ENCODE data around the gene TEX14. TPM values are rescaled to one million over a fixed set of nuclear protein-coding genes. Genes with fewer than 3 reads are reported as not detected.

Gene TEX14
- total RNA-seq, 1 donor from 2014 or later, result not detected

DNA sequence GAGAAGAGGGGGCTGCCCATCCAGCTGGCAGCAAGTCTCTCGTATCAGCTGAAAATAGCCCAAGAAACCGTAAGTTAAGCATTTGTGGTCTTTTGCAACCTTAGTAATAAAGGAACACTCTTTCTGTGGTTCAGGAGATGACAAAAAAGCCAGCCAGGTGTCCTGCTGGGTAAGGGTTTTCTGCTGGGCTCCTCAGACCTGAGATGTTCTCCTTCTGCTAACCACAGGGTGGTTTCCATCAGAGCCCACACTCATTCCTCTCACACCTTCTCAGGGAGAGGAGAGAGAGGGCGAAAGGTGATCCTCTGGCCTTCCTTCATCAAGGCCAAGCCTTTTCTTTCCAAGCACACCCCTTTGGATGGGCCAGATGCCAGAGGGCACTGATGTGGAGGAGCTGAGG, 70.7 kb downstream of the TEX14 start:
- H3K36me3 ChIP-seq (ENCODE audit: control insufficient read depth, insufficient read depth, low read length), result no peaks in the 10 kb centered on the region
- DNase-seq (ENCODE audit: low read depth), result no peak
- H3K4me3 ChIP-seq (ENCODE audit: low read depth, low read length), result no peak overlapping the region
- no peak for FAIRE-seq
- H3K27me3 ChIP-seq (ENCODE audit: control insufficient read depth, insufficient read depth, low read length), result no peaks in the 10 kb centered on the region
- TF ChIP-seq, protein P1, sequence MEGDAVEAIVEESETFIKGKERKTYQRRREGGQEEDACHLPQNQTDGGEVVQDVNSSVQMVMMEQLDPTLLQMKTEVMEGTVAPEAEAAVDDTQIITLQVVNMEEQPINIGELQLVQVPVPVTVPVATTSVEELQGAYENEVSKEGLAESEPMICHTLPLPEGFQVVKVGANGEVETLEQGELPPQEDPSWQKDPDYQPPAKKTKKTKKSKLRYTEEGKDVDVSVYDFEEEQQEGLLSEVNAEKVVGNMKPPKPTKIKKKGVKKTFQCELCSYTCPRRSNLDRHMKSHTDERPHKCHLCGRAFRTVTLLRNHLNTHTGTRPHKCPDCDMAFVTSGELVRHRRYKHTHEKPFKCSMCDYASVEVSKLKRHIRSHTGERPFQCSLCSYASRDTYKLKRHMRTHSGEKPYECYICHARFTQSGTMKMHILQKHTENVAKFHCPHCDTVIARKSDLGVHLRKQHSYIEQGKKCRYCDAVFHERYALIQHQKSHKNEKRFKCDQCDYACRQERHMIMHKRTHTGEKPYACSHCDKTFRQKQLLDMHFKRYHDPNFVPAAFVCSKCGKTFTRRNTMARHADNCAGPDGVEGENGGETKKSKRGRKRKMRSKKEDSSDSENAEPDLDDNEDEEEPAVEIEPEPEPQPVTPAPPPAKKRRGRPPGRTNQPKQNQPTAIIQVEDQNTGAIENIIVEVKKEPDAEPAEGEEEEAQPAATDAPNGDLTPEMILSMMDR (IDR thresholded peaks at IDR 0.05; ENCODE audit: insufficient read depth, low read length, severe bottlenecking), result no peak

DNA sequence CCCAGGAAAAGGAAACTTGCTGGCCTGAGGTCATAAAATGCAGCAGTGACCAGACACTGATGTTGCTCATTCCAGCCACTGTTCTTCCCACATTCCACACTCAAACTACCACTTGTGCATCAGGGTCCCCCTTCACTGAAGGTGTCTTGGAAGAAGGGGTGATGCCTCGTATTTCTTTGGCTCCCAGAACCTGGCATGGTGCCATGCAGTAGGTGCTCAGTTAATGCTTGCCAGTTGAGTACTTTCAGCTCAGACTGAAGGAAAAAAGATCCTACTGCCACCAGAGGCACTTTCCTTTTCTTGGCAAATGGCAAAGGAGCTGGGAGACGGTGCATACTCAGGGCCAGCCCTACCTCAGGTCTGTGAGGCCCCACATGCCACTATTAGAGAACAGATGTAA, 73.5 kb downstream of the TEX14 start:
- H3K36me3 ChIP-seq (ENCODE audit: control insufficient read depth, insufficient read depth, low read length), result no peaks in the 10 kb centered on the region
- peaks cover 1% of the 10 kb centered on the region for H3K27me3 ChIP-seq (ENCODE audit: control insufficient read depth, insufficient read depth, low read length)
- FAIRE-seq (no peak), DNase-seq (ENCODE audit: low read depth) (no peak)
- H3K4me3 ChIP-seq (ENCODE audit: low read depth, low read length), result no peak overlapping the region
- TF ChIP-seq, protein P1 (IDR thresholded peaks at IDR 0.05; ENCODE audit: insufficient read depth, low read length, severe bottlenecking), result no peak

DNA sequence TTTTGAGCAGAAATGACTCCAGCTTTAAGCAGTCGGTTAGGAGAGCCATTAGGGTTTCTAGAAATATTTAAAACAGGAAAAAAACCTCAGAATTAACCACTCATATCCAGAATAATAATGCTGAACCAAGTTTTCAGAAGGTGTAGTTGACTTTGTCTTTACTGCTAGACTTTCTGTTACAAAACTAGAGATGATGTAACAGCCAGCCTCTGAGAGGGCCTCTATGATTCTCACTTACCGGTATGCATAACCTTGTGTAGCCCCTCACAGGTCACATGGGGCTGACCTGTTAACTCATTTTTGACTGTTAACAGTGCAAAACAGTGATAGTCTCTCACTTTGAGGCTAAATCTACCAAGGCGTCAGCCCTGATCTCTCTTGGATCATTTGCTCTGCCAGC, 74.3 kb downstream of the TEX14 start:
- TF ChIP-seq, protein P1 (IDR thresholded peaks at IDR 0.05; ENCODE audit: insufficient read depth, low read length, severe bottlenecking), result no peak
- H3K4me3 ChIP-seq (ENCODE audit: low read depth, low read length), result no peak overlapping the region
- H3K36me3 ChIP-seq (ENCODE audit: control insufficient read depth, insufficient read depth, low read length), result no peaks in the 10 kb centered on the region
- DNase-seq (ENCODE audit: low read depth) (no peak), FAIRE-seq (no peak)
- H3K27me3 ChIP-seq (ENCODE audit: control insufficient read depth, insufficient read depth, low read length), result peaks cover 1% of the 10 kb centered on the region

DNA sequence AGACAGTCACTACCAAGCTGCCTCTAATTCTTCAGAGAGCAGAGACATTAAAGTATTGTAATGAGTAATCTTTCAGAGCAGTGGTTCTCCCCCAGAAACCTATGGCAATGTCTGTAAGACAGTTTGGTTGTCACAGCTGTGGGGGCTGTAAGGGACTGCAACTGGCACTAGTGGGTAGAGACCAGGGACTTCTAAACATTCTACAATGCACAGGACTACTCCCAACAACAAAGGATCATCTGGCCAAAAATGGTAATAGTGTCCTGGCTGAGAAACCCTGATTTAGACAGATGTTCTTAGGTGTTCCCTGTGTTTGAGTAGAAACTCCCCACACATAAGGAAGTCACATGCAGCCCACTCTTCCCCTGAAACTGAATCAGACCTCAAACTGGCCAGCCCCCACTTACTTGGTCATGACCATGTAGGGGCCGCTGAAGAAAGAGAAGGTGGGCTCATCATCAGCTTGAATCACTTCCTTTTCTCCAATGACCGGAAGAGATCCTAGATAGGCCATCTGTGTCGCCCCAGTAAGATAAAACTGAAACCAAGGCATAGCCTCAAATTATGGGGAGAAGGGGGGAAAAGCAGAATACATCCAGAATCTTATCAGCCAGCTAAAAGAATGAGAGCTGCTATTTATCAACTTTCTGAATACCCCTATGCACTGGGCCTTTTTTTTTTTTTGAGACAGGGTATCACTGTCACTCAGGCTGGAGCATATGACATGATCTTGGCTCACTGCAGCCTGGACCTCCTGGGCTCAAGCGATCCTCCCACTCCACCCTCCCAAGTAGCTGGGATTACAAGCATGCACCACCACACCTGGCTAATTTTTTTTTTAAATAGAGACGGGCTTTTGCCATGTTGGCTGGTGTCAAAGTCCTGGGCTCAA, 75.8 kb downstream of the TEX14 start:
- DNase-seq (ENCODE audit: low read depth) (no peak), FAIRE-seq (no peak)
- H3K36me3 ChIP-seq (ENCODE audit: control insufficient read depth, insufficient read depth, low read length), result no peaks in the 10 kb centered on the region
- H3K27me3 ChIP-seq (ENCODE audit: control insufficient read depth, insufficient read depth, low read length), result peaks cover 1% of the 10 kb centered on the region
- H3K4me3 ChIP-seq (ENCODE audit: low read depth, low read length), result no peak overlapping the region
- TF ChIP-seq, protein P1 (IDR thresholded peaks at IDR 0.05; ENCODE audit: insufficient read depth, low read length, severe bottlenecking), result no peak

DNA sequence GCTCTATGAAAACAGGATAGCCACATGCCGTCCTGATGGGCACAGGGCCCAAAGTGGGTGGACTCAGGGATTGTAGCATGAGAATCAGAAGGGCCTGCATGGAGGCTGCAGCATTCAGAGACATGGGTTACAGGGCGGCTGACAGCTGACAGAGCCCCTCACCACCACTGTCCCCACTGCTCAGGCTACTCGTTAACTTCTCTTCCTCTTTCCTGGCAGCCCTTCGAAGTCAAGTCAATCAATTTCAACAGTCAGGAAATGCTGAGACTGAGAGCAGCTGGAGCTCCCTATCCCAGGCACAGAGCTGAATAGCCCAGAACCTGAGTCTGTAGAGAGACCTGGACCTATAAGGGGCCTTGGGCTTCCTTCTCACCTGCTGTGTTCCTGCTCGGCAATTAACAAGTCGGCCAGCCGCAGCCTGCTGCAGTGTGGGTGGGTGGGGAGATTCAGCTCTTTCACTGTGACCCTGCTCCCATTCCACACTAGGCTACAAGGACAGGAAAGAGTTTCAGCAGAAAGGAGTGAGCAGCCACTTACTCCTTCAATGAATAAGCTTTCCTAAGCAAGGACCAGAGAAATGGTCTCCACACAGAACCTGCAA, 76.9 kb downstream of the TEX14 start:
- no peaks in the 10 kb centered on the region for H3K36me3 ChIP-seq (ENCODE audit: control insufficient read depth, insufficient read depth, low read length)
- peaks cover 1% of the 10 kb centered on the region for H3K27me3 ChIP-seq (ENCODE audit: control insufficient read depth, insufficient read depth, low read length)
- no peak overlapping the region for H3K4me3 ChIP-seq (ENCODE audit: low read depth, low read length)
- TF ChIP-seq, protein P1 (IDR thresholded peaks at IDR 0.05; ENCODE audit: insufficient read depth, low read length, severe bottlenecking), result no peak
- DNase-seq (ENCODE audit: low read depth) (no peak), FAIRE-seq (no peak)
